Tibial nerve (tissue), 4 donors: Measurements from ENCODE around the gene GPR119. TPM values are rescaled to one million over a fixed set of nuclear protein-coding genes. Genes with fewer than 3 reads are reported as not detected.
"Not testable (repeated sequence)": the region's sequence is repeated elsewhere in the genome, so short reads cannot be mapped to it uniquely, and the experiment has no call there.

ENCODE experiments used
- DNase-seq, 2 donors: peaks; one replicate each; pipeline ENCODE4 v3.0.0-alpha.2; 2019; ENCODE audit warnings: low spot score in 2 of 2
- H3K27ac ChIP-seq, 4 donors: fragments of 200-600 bp; sonication (generic) in 3 of 4; one replicate each; pipeline ENCODE4 v1.5.1; 2017 to 2019; ENCODE audit warnings: mild to moderate bottlenecking in 1 of 4
- H3K27me3 ChIP-seq, 2 donors: fragments of 200-600 bp; sonication (generic) in 1 of 2; one replicate each; pipeline versions ENCODE4 v1.5.1 to v1.6.0; 2017 to 2019
- H3K36me3 ChIP-seq, 3 donors: fragments of 200-600 bp; sonication (generic); one replicate each; pipeline ENCODE4 v1.5.1; 2018 to 2019
- H3K4me1 ChIP-seq, 4 donors: fragments of 200-600 bp; sonication (generic) in 3 of 4; one replicate each; pipeline ENCODE4 v1.5.1; 2017 to 2019
- H3K4me3 ChIP-seq, 4 donors: fragments of 200-600 bp; sonication (generic) in 3 of 4; one replicate each; pipeline ENCODE4 v1.5.1; 2017 to 2019; ENCODE audit warnings: mild to moderate bottlenecking in 1 of 4, moderate library complexity in 1 of 4
- H3K9me3 ChIP-seq, 4 donors: fragments of 200-600 bp; sonication (generic) in 3 of 4; one replicate each; pipeline ENCODE4 v1.5.1; 2017 to 2019
- CTCF ChIP-seq, 5 experiments: fragments of 200-600 bp in 3 of 5; fragments of 450-650 bp in 2 of 5; sonication (generic) in 3 of 5; IDR thresholded peaks; one replicate each; pipeline ENCODE4 v1.5.1; 2016 to 2019; ENCODE audit warnings: antibody characterized with exemption in 5 of 5, mild to moderate bottlenecking in 3 of 5, moderate library complexity in 2 of 5
- EP300 ChIP-seq, 2 donors: sonication (generic); formaldehyde crosslinking; IDR thresholded peaks; one replicate each; pipeline ENCODE4 v1.6.1; 2017; ENCODE audit warnings: antibody characterized with exemption in 2 of 2, mild to moderate bottlenecking in 1 of 2
- POLR2A ChIP-seq, 2 donors: fragments of 450-650 bp; IDR thresholded peaks; one replicate each; pipeline ENCODE4 v1.6.1; 2017; ENCODE audit warnings: antibody characterized with exemption in 2 of 2, mild to moderate bottlenecking in 2 of 2, moderate library complexity in 2 of 2
- WGBS, 2 donors: methylation state at CpG; one replicate each; pipeline ENCODE4 v1.1.5; 2018; 5-methylcytosine and 5-hydroxymethylcytosine counted together
- total RNA-seq, 4 donors: library from RNA; depleted of rRNA; stranded (reverse); fragments of >200 nt; gene quantifications; one replicate each; pipeline ENCODE4 v1.1.0, GENCODE V29; 2016

GPR119 gene
- not detected for total RNA-seq

DNA sequence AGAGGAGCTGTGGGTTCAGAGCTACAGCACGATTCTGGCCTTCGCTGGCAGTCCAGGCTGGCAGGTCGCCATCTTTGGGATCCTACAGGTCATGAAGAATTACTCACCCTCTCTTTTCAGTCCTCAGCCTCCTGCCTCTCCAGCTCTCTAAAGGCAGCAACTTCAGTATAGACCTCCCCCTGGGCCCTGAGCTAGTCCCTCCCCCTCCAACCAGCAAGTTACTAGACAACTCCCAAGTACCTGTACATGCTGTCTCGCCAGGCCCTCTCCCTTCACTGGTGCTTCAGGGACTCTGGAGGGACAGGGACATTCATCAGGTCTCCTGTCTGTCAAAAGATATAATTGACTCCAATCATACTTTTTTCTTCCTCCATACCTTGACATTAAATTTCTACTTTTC is at the start of gene GPR119:
TSS of gene GPR119 (minus strand) at position 155 of the 400 bp plus-strand sequence. CDS start 227 bp downstream, outside the sequence.
- Histone ChIP-seq H3K4me1 (no peaks in the 10 kb centered on the region), H3K27ac (no peak within 1 kb of the TSS), H3K36me3 (no peaks in the 10 kb centered on the region), H3K4me3 (no peak within 1 kb of the TSS), H3K27me3 (peaks cover 0 to 6% of the 10 kb centered on the region in 2 donors), H3K9me3 (no peaks in the 10 kb centered on the region)
- no peak for TF ChIP-seq EP300 (IDR thresholded peaks at IDR 0.05)
- TF ChIP-seq CTCF (IDR thresholded peaks at IDR 0.05): no peak
- TF ChIP-seq POLR2A (IDR thresholded peaks at IDR 0.05): no peak
- no peak for DNase-seq
- 74 to 78% methylated on average over 4 of the region's 4 CpGs for WGBS, 2 donors

DNA sequence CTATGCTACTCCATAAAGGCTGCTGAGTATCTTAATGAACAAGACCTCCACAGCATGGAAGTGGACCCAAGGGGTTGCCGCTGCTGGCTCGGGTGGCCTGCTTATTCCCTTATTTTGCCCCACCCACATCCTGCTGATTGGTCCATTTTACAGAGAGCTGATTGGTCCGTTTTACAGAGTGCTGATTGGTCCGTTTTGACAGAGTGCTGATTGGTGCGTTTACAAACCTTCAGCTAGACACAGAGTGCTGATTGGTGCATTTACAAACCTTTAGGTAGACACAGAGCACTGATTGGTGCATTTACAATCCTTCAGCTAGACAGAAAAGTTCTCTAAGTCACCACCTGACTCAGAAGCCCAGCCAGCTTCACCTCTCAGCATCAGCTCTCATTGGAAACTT is 43.8 kb upstream of the GPR119 start:
- not testable (repeated sequence) for H3K4me1 ChIP-seq, H3K27ac ChIP-seq, H3K27me3 ChIP-seq, DNase-seq, H3K4me3 ChIP-seq, H3K9me3 ChIP-seq, H3K36me3 ChIP-seq
- WGBS, 2 donors: 81% methylated on average over 5 of the region's 5 CpGs; no CpG with 5 or more reads in 1 of the 2 donors

- H3K4me3 ChIP-seq: no peak overlapping the region
- TF ChIP-seq POLR2A (IDR thresholded peaks at IDR 0.05) (no peak), CTCF (IDR thresholded peaks at IDR 0.05) (no peak), EP300 (IDR thresholded peaks at IDR 0.05) (no peak)
- H3K9me3 ChIP-seq: no peaks in the 10 kb centered on the region
- WGBS, 2 donors: 84 to 86% methylated on average over 6 of the region's 6 CpGs
- no peaks in the 10 kb centered on the region for H3K4me1 ChIP-seq
- H3K27me3 ChIP-seq: no peaks in the 10 kb centered on the region
- no peaks in the 10 kb centered on the region for H3K36me3 ChIP-seq
- no peak for DNase-seq
- no peak overlapping the region for H3K27ac ChIP-seq
Measured at GRCh38 chrX:130426531-130426930, 41.1 kb upstream of the GPR119 start.

- TF ChIP-seq CTCF (IDR thresholded peaks at IDR 0.05) (no peak), POLR2A (IDR thresholded peaks at IDR 0.05) (no peak), EP300 (IDR thresholded peaks at IDR 0.05) (no peak)
- H3K27me3 ChIP-seq: no peaks in the 10 kb centered on the region
- H3K27ac ChIP-seq: no peak overlapping the region
- H3K4me3 ChIP-seq: no peak overlapping the region
- WGBS, 2 donors: 54 to 72% methylated on average over 2 of the region's 2 CpGs
- DNase-seq: no peak
- H3K4me1 ChIP-seq: no peaks in the 10 kb centered on the region
- H3K36me3 ChIP-seq: peaks cover 0 to 9% (median 0%) of the 10 kb centered on the region in 3 donors
- no peaks in the 10 kb centered on the region for H3K9me3 ChIP-seq
Measured at GRCh38 chrX:130419263-130419662, 33.8 kb upstream of the GPR119 start.

DNA sequence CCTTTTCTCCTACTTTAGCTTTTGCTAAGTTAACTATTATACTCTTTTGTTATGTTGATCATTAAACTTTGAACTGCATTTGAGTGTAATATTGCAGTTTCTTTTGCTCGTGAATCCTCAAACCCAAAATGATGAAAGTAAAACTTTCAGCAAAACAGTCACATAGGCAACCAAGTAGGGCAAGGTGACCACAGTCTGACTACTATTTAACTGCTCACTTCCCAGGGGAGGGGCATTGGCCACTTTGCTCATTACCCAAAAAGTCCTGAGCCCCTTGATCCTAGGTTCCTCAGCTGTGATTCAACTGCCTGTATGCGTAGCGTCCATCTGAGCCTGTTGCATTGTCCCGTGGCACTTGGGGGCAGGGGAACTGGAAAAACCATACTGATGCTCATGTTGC is 33.3 kb upstream of the GPR119 start:
- H3K4me1 ChIP-seq: no peaks in the 10 kb centered on the region
- no peak overlapping the region for H3K27ac ChIP-seq
- no peaks in the 10 kb centered on the region for H3K9me3 ChIP-seq
- TF ChIP-seq CTCF (IDR thresholded peaks at IDR 0.05) (no peak), EP300 (IDR thresholded peaks at IDR 0.05) (no peak), POLR2A (IDR thresholded peaks at IDR 0.05) (no peak)
- 84 to 88% methylated on average over 4 of the region's 4 CpGs for WGBS, 2 donors
- no peak overlapping the region for H3K4me3 ChIP-seq
- peaks cover 0 to 11% (median 0%) of the 10 kb centered on the region in 3 donors for H3K36me3 ChIP-seq
- H3K27me3 ChIP-seq: no peaks in the 10 kb centered on the region
- DNase-seq: no peak

DNA sequence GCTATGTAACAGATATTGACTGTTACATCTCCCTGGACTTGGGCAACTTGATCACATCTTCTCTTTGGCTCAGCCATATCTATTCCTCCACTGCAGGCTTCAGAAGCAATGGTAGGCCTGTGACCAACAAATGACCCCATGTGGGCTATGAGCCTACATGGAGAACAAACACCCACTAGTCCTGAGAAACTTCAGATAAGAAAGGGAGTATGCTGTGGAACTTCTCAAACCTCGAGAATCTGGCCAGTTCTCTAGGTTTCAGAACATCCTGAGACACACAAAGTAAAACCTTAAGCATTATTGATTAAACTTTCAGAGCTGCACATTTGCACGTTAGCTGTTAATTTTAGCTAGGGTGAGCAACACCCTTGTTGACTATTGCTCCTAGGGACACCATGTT is 32.6 kb upstream of the GPR119 start:
- 70 to 100% methylated on average over 2 of the region's 2 CpGs for WGBS, 2 donors
- no peaks in the 10 kb centered on the region for H3K4me1 ChIP-seq
- TF ChIP-seq EP300 (IDR thresholded peaks at IDR 0.05): no peak
- no peak for TF ChIP-seq POLR2A (IDR thresholded peaks at IDR 0.05)
- TF ChIP-seq CTCF (IDR thresholded peaks at IDR 0.05): no peak
- H3K4me3 ChIP-seq: no peak overlapping the region
- DNase-seq: no peak
- H3K36me3 ChIP-seq: peaks cover 0 to 12% (median 0%) of the 10 kb centered on the region in 3 donors
- H3K27ac ChIP-seq: no peak overlapping the region
- H3K27me3 ChIP-seq: no peaks in the 10 kb centered on the region
- H3K9me3 ChIP-seq: no peaks in the 10 kb centered on the region
